Parathyroid adenoma (tissue), 2 donors: ENCODE measurements around the gene ELN.

Experiments used
- H2AFZ ChIP-seq: fragments of 300-600 bp; sonication (generic); one replicate; pipeline ENCODE4 v1.7.0; 2017; ENCODE audit warnings: antibody characterized with exemption, mild to moderate bottlenecking
- H3K27ac ChIP-seq: fragments of 300-600 bp; sonication (generic); one replicate; pipeline ENCODE4 v1.7.0; 2017
- H3K27me3 ChIP-seq: fragments of 300-600 bp; sonication (generic); one replicate; pipeline ENCODE4 v1.7.0; 2017; ENCODE audit warnings: low read length; ENCODE audit not compliant: control insufficient read depth, insufficient read depth
- H3K36me3 ChIP-seq: fragments of 300-600 bp; sonication (generic); one replicate; pipeline ENCODE4 v1.7.0; 2017; ENCODE audit warnings: low read length; ENCODE audit not compliant: control insufficient read depth, insufficient read depth
- H3K4me1 ChIP-seq: fragments of 300-600 bp; sonication (generic); one replicate; pipeline ENCODE4 v1.7.0; 2017; ENCODE audit warnings: control low read depth
- H3K4me2 ChIP-seq: fragments of 300-600 bp; sonication (generic); one replicate; pipeline ENCODE4 v1.7.0; 2017; ENCODE audit warnings: low read length
- H3K4me3 ChIP-seq: fragments of 300-600 bp; sonication (generic); one replicate; pipeline ENCODE4 v1.7.0; 2017; ENCODE audit warnings: low read depth, low read length
- H3K79me2 ChIP-seq: fragments of 300-600 bp; sonication (generic); one replicate; pipeline ENCODE4 v1.7.0; 2017; ENCODE audit warnings: control low read depth
- H3K9ac ChIP-seq: fragments of 300-600 bp; sonication (generic); one replicate; pipeline ENCODE4 v1.7.0; 2017; ENCODE audit warnings: mild to moderate bottlenecking
- H3K9me3 ChIP-seq: fragments of 300-600 bp; sonication (generic); one replicate; pipeline ENCODE4 v1.7.0; 2017; ENCODE audit warnings: low read length; ENCODE audit not compliant: control insufficient read depth
- CTCF ChIP-seq: fragments of 300-600 bp; sonication (generic); IDR thresholded peaks from one replicate; pipeline ENCODE4 v1.7.0; 2017; ENCODE audit warnings: antibody characterized with exemption, mild to moderate bottlenecking
- donor health status: primary hyperparathyroidism.

ELN gene

GRCh38 chr7:74037609-74038008 is 9.6 kb downstream of the ELN start:
- Histone ChIP-seq H3K9ac (no peak overlapping the region), H3K36me3 (no peaks in the 10 kb centered on the region), H3K27ac (no peak overlapping the region), H2AFZ (no peak overlapping the region), H3K27me3 (no peaks in the 10 kb centered on the region), H3K79me2 (no peaks in the 10 kb centered on the region), H3K4me2 (no peak overlapping the region), H3K4me3 (no peak overlapping the region), H3K9me3 (no peaks in the 10 kb centered on the region), H3K4me1 (no peaks in the 10 kb centered on the region)
- TF ChIP-seq CTCF = no peak

DNA sequence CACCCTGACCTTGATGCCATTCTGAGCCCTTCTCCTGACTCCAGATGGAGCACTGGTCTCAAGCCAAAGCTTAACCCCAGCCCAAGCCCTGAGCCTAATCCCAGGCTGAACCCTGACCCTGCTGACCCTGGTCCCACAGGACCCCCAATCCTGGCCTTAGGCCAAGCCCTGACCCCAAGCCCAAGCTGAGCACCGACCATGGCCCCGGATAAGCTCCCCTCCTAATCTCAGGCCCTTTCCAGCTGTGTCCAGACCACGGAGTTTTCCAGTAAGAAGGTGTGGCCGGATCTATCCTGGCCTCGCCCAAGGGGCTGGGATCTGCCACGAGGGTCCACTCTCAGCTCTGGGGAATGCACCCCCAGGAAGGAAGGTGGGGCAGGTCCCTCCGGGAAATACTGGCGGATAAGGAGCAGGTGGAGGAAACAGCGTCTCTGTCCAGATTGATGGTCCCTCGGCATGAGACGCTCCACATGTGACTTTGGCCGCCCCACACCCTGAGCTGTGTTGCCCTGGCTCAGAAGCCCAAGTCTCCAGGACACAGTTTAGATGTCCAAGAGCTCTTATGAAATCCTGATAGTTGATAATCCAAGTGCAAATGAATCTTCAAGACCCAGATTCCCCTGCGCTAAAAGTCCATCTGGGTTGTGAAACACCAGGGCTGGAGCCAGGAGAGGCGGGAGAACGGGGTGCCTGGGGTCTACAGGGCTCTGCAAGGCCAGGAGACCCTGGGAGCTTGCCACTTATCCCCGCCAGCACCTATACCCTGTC is 10.4 kb downstream of the ELN start:
- Histone ChIP-seq H3K79me2 (no peaks in the 10 kb centered on the region), H3K4me3 (no peak overlapping the region), H2AFZ (no peak overlapping the region), H3K27me3 (no peaks in the 10 kb centered on the region), H3K27ac (no peak overlapping the region), H3K36me3 (no peaks in the 10 kb centered on the region), H3K4me2 (no peak overlapping the region), H3K9me3 (no peaks in the 10 kb centered on the region), H3K4me1 (no peaks in the 10 kb centered on the region), H3K9ac (no peak overlapping the region)
- no peak for TF ChIP-seq CTCF

DNA sequence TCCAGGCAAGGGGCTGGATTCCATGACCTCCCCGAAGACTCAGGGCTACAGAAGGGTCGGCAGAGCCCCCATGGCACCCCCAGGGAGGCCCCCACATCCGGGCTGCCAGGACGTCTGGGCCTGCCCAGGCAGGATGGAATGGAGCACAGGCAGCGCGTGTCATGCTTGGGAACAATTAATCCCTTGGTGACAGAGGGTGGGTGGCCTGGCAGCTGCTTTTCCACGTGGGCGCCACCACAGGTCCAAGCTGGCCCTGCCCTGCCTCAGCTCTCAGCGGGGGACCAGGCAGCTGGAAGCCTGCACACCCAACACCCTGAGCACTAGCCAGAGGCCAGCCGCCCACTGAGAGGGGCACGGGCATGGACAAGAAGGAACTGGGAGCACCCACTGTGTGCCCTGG is 11.4 kb downstream of the ELN start:
- Histone ChIP-seq H3K9me3 (no peaks in the 10 kb centered on the region), H3K4me2 (no peak overlapping the region), H2AFZ (no peak overlapping the region), H3K27me3 (no peaks in the 10 kb centered on the region), H3K36me3 (no peaks in the 10 kb centered on the region), H3K9ac (no peak overlapping the region), H3K27ac (no peak overlapping the region), H3K4me1 (no peaks in the 10 kb centered on the region), H3K4me3 (no peak overlapping the region), H3K79me2 (no peaks in the 10 kb centered on the region)
- TF ChIP-seq CTCF = no peak

DNA sequence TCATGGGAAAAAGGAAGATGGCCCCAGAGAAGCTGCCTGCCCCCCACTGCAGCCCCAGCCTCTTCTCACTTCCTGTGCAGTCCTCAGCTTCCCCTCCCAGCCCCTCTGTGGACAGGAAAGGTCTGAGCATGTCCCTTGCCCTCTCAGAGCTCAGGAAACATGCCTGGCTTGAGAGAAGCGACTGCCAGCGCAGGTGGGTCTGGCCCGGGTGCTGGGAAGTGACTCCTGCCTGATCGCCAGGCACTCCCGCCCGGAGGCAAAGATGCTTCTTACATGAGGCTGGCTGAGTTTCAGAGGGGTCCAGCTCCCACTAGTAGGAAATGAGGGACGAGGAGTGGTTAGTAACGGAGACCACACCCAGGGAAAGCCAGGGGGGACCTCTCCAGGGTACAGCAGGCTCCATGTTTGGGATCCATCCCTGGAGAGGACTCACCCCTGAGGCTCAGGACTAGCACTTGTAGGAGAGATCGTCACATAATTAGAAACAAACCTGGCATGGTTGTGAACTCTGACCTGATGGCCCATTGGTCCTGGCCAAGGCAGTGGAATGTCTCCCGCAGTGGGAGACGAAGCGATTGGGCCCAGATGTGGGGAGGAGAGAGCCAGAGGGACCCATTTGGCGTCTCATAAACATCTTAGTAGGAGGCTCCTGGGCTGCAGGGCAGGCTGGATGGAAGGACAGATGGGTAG is 12.3 kb downstream of the ELN start:
- H3K27me3 ChIP-seq = no peaks in the 10 kb centered on the region
- H3K36me3 ChIP-seq = no peaks in the 10 kb centered on the region
- TF ChIP-seq CTCF = no peak
- no peak overlapping the region for H2AFZ ChIP-seq
- H3K27ac ChIP-seq = no peak overlapping the region
- no peak overlapping the region for H3K4me3 ChIP-seq
- no peaks in the 10 kb centered on the region for H3K4me1 ChIP-seq
- H3K4me2 ChIP-seq = no peak overlapping the region
- no peaks in the 10 kb centered on the region for H3K9me3 ChIP-seq
- H3K9ac ChIP-seq = no peak overlapping the region
- no peaks in the 10 kb centered on the region for H3K79me2 ChIP-seq
